HepG2 (cell line): Measurements from ENCODE around the gene RAB3GAP1.

ENCODE experiments used
- POLR2AphosphoS5 ChIP-seq: IDR thresholded peaks from 2 replicates; pipeline ENCODE4 v1.6.1; 2012; ENCODE audit warnings: low read depth, low read length
- SP1 ChIP-seq, 2 experiments: fragments of 450-650 bp in 1 of 2; sonication (generic) in 1 of 2; formaldehyde crosslinking in 1 of 2; IDR thresholded peaks; 2 replicates each; pipeline versions ENCODE4 v1.4.0 to v1.6.1; 2016 to 2020; ENCODE audit warnings: missing genetic modification reagents in 1 of 2
- ZNF207 ChIP-seq: fragments of 450-650 bp; IDR thresholded peaks from 2 replicates; pipeline ENCODE4 v1.6.1; 2016; ENCODE audit warnings: antibody characterized with exemption, borderline replicate concordance
- TF ChIP-seq, protein P1 (sequence below): sonication (generic); formaldehyde crosslinking; IDR thresholded peaks from 2 replicates; pipeline ENCODE4 v1.5.0; 2020; ENCODE audit warnings: mild to moderate bottlenecking, missing genetic modification reagents, moderate library complexity

GRCh38 chr2:135095591-135095990 is 43.5 kb downstream of the RAB3GAP1 start:
- TF ChIP-seq POLR2AphosphoS5 (no peak), ZNF207 (no peak), SP1 (IDR thresholded peaks at IDR 0.05) (no peak), SP1 (CRISPR knock-in tag; IDR thresholded peaks at IDR 0.05) (no peak)
- TF ChIP-seq, protein P1, sequence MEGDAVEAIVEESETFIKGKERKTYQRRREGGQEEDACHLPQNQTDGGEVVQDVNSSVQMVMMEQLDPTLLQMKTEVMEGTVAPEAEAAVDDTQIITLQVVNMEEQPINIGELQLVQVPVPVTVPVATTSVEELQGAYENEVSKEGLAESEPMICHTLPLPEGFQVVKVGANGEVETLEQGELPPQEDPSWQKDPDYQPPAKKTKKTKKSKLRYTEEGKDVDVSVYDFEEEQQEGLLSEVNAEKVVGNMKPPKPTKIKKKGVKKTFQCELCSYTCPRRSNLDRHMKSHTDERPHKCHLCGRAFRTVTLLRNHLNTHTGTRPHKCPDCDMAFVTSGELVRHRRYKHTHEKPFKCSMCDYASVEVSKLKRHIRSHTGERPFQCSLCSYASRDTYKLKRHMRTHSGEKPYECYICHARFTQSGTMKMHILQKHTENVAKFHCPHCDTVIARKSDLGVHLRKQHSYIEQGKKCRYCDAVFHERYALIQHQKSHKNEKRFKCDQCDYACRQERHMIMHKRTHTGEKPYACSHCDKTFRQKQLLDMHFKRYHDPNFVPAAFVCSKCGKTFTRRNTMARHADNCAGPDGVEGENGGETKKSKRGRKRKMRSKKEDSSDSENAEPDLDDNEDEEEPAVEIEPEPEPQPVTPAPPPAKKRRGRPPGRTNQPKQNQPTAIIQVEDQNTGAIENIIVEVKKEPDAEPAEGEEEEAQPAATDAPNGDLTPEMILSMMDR (CRISPR knock-in tag), result no peak
